Measurements from ENCODE around the gene GPR176. TPM values are rescaled to one million over a fixed set of nuclear protein-coding genes. Genes with fewer than 3 reads are reported as not detected.

The GPR176 gene
- polyA plus RNA-seq, 3 donors from 2014 or later, result 0.07 TPM; not detected in 2

DNA sequence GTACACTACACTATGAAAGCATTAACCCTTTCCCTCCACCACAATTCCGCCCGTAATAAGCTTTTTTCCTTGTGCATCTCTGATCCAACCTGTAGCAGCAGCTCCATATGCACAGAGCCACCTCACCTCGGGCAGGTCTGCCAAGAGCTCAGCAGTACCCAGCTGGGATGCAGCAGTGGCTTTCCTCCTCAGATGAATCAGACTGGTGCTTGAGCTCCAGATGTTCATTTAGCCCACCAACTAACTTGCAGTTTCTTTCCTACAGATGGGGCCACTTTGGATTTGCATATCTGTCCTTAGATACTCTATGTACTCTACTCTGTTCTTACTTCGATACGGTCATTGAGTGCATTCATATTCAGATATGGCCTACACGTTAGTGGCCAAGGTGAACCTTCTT is 122.7 kb downstream of the GPR176 start:
- Mint-ChIP-seq H3K4me3 (no peak overlapping the region), H3K27me3 (ENCODE audit: low read depth in 3 of 3) (peaks cover 6 to 27% (median 8%) of the 10 kb centered on the region in 3 donors), H3K9me3 (no peaks in the 10 kb centered on the region), H3K36me3 (no peaks in the 10 kb centered on the region), H3K27ac (no peak overlapping the region), H3K4me1 (no peaks in the 10 kb centered on the region)
- no peak for DNase-seq

DNA sequence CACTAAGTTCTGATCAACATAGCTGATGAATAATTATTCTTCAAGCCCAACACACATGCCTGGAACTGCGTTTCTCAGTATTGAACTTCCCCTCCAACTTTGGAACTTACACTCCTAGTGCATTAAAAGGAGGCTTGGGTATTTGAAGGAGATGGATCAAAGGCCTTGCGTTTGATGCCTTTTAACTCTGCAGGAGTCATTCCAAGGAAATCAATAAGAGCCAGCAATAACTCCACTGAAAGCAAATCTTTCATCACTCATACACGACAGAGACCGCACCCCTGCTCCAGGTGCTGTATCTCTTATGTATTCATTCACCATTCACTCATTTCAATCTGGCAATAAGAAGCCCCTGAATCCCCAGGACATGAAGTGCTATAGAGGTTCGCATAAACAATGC is 123.5 kb downstream of the GPR176 start:
- no peak for DNase-seq
- Mint-ChIP-seq H3K27ac (no peak overlapping the region), H3K27me3 (ENCODE audit: low read depth in 3 of 3) (peaks cover 6 to 27% (median 8%) of the 10 kb centered on the region in 3 donors), H3K9me3 (no peaks in the 10 kb centered on the region), H3K4me1 (no peaks in the 10 kb centered on the region), H3K36me3 (no peaks in the 10 kb centered on the region), H3K4me3 (no peak overlapping the region)

DNA sequence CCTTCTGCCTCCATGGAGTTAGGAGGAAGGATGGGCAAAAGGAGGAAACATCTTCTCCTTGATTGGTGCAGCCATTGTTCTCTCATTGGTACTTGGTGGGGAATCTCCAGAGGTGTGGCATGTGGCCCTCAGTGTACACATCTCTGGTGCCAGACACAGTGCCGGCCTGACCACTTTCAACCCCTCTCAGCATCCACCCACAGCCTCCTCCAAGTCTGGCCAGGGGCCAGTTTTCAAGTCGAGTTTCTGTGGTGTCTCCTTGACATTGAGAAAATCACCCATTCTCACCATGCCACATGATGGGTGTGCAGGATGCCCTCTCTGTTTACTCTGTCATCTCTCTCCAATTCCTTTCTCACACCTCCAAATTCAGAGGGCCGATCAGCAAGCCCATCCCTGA is 124.6 kb downstream of the GPR176 start:
- Mint-ChIP-seq H3K4me1 (no peaks in the 10 kb centered on the region), H3K4me3 (no peak overlapping the region), H3K36me3 (no peaks in the 10 kb centered on the region), H3K27ac (no peak overlapping the region), H3K27me3 (ENCODE audit: low read depth in 3 of 3) (peaks cover 6 to 27% (median 8%) of the 10 kb centered on the region in 3 donors), H3K9me3 (no peaks in the 10 kb centered on the region)
- no peak for DNase-seq

DNA sequence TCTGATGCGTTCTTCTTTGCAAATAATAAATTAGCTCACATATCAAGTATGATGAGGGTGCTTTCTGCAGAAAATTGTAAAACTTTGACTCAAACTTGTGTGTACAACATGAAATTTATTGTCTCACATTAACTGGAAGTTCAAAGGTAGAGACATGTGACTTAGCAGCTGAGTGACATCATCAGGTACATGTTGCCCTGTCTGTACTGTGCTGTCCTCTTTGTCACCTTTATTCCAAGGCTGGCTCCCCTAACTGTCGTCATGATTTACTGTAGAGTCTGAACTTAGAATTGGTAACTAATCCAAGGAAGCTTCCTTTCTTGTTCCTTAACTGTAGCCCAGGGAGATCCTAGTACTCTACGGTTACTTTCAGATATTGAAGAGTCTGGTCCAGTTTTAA is 125.1 kb downstream of the GPR176 start:
- H3K36me3 Mint-ChIP-seq, result no peaks in the 10 kb centered on the region
- H3K27ac Mint-ChIP-seq, result no peak overlapping the region
- no peaks in the 10 kb centered on the region for H3K9me3 Mint-ChIP-seq
- H3K27me3 Mint-ChIP-seq (ENCODE audit: low read depth in 3 of 3), result peaks cover 4 to 27% (median 8%) of the 10 kb centered on the region in 3 donors
- DNase-seq, result no peak
- H3K4me3 Mint-ChIP-seq, result no peak overlapping the region
- H3K4me1 Mint-ChIP-seq, result no peaks in the 10 kb centered on the region

DNA sequence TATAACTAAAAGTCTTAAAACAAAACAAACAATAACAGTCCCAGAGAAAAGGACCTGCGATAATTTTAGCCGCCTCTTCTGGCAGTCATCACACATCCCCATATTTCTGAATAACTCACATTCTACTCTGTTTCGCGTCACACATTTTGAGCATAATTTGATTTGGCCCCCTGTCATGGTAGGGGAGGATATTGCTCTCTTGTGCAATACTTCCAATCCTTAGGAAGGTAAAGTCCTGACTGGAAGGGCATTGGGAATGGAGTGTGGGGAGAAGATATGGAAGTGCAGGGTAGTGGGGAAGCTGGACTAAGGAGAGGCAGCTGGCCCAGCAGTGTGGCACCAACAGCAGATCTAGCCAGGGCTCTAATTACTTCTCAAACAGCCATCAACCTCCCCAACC is 126.1 kb downstream of the GPR176 start:
- Mint-ChIP-seq H3K9me3 (no peaks in the 10 kb centered on the region), H3K36me3 (no peaks in the 10 kb centered on the region), H3K27ac (no peak overlapping the region), H3K4me1 (no peaks in the 10 kb centered on the region), H3K4me3 (no peak overlapping the region), H3K27me3 (ENCODE audit: low read depth in 3 of 3) (peaks cover 4 to 27% (median 5%) of the 10 kb centered on the region in 3 donors)
- DNase-seq, result no peak

DNA sequence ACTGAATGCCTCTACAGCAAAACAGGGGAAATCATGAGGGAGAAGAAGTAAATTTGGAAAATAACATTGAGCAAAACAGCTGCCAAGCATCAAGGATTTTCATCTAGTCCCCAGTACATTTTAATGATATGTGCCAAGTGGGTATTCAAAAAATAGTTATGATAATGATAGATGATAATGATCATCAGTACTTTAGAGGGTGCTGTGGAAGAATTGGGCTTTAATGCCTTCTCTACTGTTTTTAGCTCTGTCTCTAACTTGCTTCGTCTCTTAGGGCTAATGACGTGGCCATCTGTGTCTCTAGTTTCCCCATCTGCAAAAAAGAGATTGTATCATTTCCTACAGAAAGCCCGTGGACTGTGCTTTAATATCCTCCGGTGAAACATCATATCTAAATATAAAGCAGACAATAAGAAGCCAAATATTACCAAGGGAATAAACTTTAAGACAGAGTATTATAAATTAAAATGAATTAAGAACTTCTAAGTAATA is 127.2 kb downstream of the GPR176 start:
- H3K27ac Mint-ChIP-seq, result no peak overlapping the region
- no peaks in the 10 kb centered on the region for H3K9me3 Mint-ChIP-seq
- no peaks in the 10 kb centered on the region for H3K36me3 Mint-ChIP-seq
- DNase-seq, result no peak
- H3K4me3 Mint-ChIP-seq, result no peak overlapping the region
- H3K27me3 Mint-ChIP-seq (ENCODE audit: low read depth in 3 of 3), result peaks cover 2 to 23% (median 4%) of the 10 kb centered on the region in 3 donors
- peaks cover 0 to 1% of the 10 kb centered on the region in 2 donors for H3K4me1 Mint-ChIP-seq

DNA sequence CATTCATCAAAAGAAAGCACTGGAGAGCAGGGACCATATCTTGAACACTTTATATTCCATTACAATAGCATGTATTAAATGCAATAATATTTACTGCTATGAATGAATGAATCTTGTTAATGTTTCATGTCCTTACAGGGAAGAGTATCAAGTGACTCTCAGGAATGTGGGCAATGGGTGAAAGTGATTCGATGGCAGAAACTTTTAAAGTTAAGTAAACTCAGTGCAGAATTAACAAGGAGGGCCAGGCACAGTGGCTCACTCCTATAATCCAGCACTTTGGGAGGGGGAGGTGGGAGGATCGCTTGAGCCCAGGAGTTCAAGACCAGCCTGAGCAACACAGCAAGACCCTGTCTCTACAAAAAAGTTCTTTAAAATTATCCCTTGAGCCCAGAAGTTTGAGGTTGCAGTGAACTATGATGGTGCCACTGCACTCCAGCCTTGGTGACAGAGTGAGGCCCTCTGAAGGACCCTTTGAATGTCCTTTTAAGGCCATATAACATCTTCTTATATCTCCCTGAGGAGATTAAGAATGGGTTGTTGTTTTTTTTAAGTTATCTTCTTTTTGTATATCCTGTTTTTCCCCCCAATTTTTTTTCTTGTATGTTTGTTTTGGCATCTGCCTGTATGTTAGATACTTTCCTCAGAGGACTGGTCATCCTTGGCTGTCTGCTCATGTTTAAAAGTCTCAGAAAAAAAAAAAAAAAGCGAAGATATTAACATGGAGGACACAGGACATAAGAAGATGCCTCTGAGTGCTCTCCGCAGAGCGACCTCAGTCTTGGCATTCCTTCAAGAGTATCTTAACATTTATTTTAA is 127.8 kb downstream of the GPR176 start:
- peaks cover 2 to 17% (median 4%) of the 10 kb centered on the region in 3 donors for H3K27me3 Mint-ChIP-seq (ENCODE audit: low read depth in 3 of 3)
- H3K4me3 Mint-ChIP-seq, result no peak overlapping the region
- no peak overlapping the region for H3K27ac Mint-ChIP-seq
- no peaks in the 10 kb centered on the region for H3K36me3 Mint-ChIP-seq
- peaks cover 0 to 1% of the 10 kb centered on the region in 2 donors for H3K4me1 Mint-ChIP-seq
- DNase-seq, result no peak
- no peaks in the 10 kb centered on the region for H3K9me3 Mint-ChIP-seq

DNA sequence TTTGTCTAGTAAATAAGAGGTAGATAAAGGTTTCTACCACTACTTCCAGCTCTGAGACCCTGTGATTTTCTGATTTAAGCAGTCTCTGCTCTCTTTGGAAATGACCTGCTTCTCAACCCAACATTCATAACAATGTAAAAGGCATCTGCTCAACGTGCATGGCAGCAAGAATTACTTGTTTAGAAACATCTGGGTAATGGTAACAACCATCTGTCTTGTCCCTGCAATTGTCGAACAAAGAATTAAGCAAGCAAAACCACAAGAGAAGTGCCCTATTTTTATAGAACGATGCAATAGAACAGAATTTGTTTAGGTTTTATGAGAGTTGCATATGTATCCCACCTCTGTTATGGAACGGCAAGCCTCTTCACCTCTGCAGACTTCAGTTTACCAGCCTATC is 130.3 kb downstream of the GPR176 start:
- H3K9me3 Mint-ChIP-seq, result no peaks in the 10 kb centered on the region
- H3K27me3 Mint-ChIP-seq (ENCODE audit: low read depth in 3 of 3), result peaks cover 0 to 5% (median 3%) of the 10 kb centered on the region in 3 donors
- no peak overlapping the region for H3K27ac Mint-ChIP-seq
- H3K36me3 Mint-ChIP-seq, result no peaks in the 10 kb centered on the region
- peaks cover 16 to 22% of the 10 kb centered on the region in 2 donors for H3K4me1 Mint-ChIP-seq
- no peak overlapping the region for H3K4me3 Mint-ChIP-seq
- DNase-seq, result no peak

DNA sequence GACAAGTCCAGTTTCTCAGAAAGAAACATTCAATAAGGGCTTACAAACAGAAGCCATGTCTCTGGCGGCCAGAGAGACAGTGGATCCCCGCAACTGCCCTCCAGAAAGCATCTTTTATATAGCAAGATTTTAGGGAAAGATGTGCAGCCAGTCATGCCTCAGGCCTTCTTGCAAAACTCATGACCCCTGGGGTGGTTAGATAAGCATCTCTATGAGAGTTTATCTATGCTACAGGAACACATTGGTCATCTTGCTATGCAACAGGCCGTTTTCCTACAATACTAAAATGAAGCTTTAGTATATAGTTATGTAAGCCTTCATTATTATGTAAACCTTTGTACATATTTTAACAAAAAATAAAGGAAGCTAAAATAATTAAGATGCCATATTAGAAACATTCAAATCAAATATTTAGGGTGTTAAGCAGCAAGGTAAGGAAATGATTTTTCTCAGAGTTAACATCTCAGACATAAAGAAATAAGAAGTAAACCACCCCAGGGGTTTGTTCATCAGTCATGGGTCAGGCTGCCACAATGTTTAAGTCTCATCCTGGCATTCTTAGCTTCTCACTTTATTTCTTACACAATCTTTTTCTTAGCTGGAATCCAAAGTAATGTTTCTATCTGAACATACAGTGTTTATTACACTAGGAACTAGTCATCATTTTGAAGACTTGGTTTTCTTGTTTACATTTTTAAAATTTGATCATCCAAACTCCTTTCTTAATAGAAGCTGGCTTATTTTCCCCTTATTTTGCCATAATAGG is 131.1 kb downstream of the GPR176 start:
- Mint-ChIP-seq H3K27ac (no peak overlapping the region), H3K4me3 (no peak overlapping the region), H3K36me3 (no peaks in the 10 kb centered on the region), H3K27me3 (ENCODE audit: low read depth in 3 of 3) (peaks cover 0 to 2% (median 0%) of the 10 kb centered on the region in 3 donors), H3K9me3 (no peaks in the 10 kb centered on the region), H3K4me1 (peaks cover 23 to 29% of the 10 kb centered on the region in 2 donors)
- DNase-seq, result no peak

DNA sequence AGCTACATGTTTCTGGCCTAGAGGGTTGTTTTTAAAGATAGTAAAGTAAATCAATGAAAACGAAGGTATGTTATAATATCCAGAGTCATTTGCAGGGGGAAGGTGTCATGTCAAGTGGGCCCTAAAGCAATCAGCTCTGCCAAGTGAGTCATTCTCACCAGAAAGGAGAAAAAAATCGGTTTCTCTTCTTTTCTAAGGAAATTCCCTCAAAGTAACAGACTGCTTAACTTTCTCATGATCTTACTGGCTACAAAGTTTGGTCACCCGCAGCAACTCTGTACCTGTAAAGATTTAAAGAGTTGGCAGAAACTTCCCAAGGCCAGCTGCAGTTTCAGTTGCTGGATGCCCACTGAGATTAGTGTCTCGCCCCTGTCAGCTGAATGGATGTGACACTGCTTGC is 132.0 kb downstream of the GPR176 start:
- peak overlapping the region in 1 of 6 donors; percentile 49 for H3K27ac Mint-ChIP-seq
- no peaks in the 10 kb centered on the region for H3K36me3 Mint-ChIP-seq

DNA sequence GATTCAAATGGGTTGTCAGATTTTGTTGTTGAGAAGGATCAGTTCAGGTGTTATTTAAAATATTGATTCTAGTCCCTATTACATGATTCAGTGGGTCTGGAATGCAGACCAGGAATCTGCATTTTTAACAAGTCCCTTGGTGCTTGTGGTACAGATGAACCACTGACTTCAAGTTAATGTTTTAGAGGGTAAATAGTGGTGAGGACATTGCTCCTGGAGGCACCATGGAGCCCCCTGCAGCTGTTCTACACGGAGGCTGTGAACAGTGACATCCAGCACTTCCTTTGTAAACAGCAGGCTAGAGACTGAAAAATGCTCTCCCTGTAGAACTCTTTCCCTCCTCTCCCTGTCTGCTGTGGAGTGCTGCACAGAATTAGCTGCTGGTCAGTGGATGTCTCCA is 132.6 kb downstream of the GPR176 start:
- no peak for DNase-seq
- H3K4me3 Mint-ChIP-seq, result no peak overlapping the region
- peaks cover 4 to 10% (median 7%) of the 10 kb centered on the region in 3 donors for H3K27me3 Mint-ChIP-seq (ENCODE audit: low read depth in 3 of 3)
- peak overlapping the region in 1 of 6 donors; percentile 49 for H3K27ac Mint-ChIP-seq
- H3K4me1 Mint-ChIP-seq, result peaks cover 36 to 44% of the 10 kb centered on the region in 2 donors
- no peaks in the 10 kb centered on the region for H3K36me3 Mint-ChIP-seq
- H3K9me3 Mint-ChIP-seq, result no peaks in the 10 kb centered on the region

More for the DNA sequence above, 132.0 kb downstream of the GPR176 start:
- Mint-ChIP-seq H3K4me1 (peaks cover 32 to 38% of the 10 kb centered on the region in 2 donors), H3K9me3 (no peaks in the 10 kb centered on the region), H3K27me3 (ENCODE audit: low read depth in 3 of 3) (peaks cover 1 to 4% (median 2%) of the 10 kb centered on the region in 3 donors), H3K4me3 (no peak overlapping the region)
- no peak for DNase-seq

DNA sequence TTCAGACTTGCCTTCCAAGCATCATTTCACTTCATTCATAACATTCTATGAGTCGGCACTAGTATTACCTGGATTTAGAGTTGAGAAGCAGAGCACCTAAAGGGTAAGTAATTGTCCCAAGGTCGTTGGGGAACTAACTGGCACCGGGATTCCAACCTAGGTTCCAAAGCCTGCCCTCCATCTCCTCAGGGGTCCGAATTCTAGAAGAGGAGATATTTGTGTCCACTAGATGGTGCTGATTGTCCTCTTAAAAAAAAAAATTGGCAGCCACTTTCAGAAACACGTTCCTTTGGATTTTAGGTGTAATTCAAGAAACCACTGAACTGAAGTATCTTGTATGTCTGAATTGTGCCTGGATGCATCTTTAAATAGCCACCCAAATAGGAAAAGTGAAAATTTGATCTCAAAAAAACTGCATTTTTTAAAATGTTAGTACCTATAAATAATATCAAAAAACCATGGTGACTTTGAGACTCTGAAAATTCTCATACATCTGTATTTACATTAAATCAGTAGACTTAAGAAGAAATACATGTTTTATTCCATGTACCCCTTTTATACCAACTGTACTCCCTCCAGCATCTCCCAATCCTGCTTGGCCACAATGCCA is 133.5 kb downstream of the GPR176 start:
- Mint-ChIP-seq H3K4me1 (peaks cover 44 to 53% of the 10 kb centered on the region in 2 donors), H3K27me3 (ENCODE audit: low read depth in 3 of 3) (peaks cover 5 to 11% (median 9%) of the 10 kb centered on the region in 3 donors), H3K36me3 (no peaks in the 10 kb centered on the region), H3K27ac (peak overlapping the region in 2 of 6 donors; percentile 1 to 49), H3K4me3 (no peak overlapping the region), H3K9me3 (no peaks in the 10 kb centered on the region)
- DNase-seq, result peak; percentile 29 to 47 (median 35)

DNA sequence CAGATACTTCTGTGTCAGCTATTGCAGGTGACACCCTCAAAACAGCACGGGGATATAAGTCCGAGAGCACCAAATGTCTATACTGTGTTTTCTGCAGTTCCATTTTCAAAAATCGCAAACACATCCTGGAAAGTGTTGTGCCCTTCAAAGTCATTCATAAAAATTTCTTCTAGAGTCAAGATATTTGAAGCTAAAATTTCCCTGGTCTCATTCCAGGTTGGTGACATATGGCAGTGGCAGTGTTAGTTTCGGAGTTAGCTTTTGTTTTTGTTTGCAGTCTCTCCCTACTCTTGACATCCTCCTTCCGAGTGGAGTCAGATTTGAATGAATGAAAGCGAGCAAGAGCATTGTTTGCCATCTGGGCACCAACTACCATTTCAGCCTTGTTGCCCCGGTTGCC is 134.2 kb downstream of the GPR176 start:
- Mint-ChIP-seq H3K27ac (peak overlapping the region in 2 of 6 donors; percentile 61 to 64), H3K27me3 (ENCODE audit: low read depth in 3 of 3) (peaks cover 5 to 11% (median 9%) of the 10 kb centered on the region in 3 donors), H3K9me3 (no peaks in the 10 kb centered on the region), H3K36me3 (no peaks in the 10 kb centered on the region), H3K4me1 (peaks cover 48 to 61% of the 10 kb centered on the region in 2 donors), H3K4me3 (peak overlapping the region in 2 of 5 donors; percentile 17 to 40)
- DNase-seq, result no peak

Data from immature natural killer cell (primary cell).